ENCODE measurements around the gene TRPV6.

TRPV6 gene

DNA sequence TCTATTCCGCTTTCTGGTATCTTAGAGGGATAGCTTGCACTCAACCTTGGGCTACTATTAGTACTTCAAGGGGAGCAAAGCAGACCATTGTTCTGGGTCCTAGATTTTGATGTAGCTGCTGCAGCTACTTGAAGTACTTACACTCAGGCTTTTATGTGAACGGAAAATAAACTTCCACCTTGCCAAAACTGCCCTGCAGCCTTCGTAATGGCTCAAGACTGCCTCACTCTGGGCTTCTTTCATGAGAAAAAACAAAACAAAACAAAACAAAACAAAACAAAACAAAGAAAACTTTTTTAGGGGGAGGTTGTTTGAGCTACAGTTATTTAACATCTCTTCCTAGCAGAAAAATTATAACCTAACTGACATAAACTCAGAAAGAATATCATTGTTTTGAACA, 50.1 kb downstream of the TRPV6 start:
- Histone ChIP-seq H3K27me3 (replicated peaks) (no peaks in the 10 kb centered on the region), H3K27ac (no peak overlapping the region), H3K4me3 (ENCODE audit: low read depth, low read length) (no peak overlapping the region), H3K36me3 (replicated peaks) (no peaks in the 10 kb centered on the region)
- in situ Hi-C loops (cut with HindIII; ENCODE audit: low pct_ligation_motif_present, low sequenced_read_pairs), result no loop called here
- no peak for DNase-seq
- TF ChIP-seq, protein P1, sequence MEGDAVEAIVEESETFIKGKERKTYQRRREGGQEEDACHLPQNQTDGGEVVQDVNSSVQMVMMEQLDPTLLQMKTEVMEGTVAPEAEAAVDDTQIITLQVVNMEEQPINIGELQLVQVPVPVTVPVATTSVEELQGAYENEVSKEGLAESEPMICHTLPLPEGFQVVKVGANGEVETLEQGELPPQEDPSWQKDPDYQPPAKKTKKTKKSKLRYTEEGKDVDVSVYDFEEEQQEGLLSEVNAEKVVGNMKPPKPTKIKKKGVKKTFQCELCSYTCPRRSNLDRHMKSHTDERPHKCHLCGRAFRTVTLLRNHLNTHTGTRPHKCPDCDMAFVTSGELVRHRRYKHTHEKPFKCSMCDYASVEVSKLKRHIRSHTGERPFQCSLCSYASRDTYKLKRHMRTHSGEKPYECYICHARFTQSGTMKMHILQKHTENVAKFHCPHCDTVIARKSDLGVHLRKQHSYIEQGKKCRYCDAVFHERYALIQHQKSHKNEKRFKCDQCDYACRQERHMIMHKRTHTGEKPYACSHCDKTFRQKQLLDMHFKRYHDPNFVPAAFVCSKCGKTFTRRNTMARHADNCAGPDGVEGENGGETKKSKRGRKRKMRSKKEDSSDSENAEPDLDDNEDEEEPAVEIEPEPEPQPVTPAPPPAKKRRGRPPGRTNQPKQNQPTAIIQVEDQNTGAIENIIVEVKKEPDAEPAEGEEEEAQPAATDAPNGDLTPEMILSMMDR (IDR thresholded peaks at IDR 0.05; ENCODE audit: low read depth, low read length, missing control alignments), result no peak

DNA sequence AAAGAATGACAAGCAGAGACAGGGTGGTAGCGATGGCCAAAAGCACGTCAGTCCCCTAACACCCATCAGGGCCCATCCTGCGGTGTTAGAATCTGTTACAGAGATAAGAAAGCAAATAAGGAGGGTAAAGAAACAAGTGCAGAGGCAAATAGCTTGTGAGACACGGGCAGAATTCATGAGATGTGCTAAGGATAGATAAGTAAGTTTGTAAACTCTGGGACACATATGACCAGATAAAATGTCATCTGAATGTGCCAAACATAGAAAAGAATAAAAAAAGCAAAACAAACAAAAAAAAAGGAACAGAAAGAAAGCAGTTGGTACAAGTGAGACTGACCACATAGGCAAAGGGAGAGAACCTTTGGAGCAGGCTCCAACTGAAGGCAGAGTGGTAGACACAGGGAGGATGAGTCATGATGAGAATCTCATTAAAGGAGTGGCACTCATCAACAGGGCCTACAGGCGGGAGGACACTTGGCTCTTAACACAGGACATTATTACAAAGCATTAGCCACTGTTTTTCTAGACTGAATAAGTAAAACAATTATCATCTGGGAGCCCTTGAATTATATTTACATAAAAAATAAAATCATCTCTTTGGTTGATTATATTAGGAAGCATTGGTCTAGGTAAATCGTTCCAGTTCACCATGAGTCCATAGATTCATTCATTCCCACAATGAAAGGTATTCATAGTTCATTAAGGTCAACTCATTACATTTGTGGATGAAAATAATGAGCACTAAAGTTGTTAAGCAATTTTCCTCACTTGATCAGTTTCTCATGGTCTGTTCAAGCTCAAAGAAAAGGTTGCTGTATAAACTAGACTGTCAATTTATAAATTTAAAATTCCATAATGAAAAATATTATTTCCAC, 52.1 kb downstream of the TRPV6 start:
- DNase-seq, result no peak
- Histone ChIP-seq H3K27ac (no peak overlapping the region), H3K36me3 (replicated peaks) (no peaks in the 10 kb centered on the region), H3K4me3 (ENCODE audit: low read depth, low read length) (no peak overlapping the region), H3K27me3 (replicated peaks) (no peaks in the 10 kb centered on the region)
- in situ Hi-C loops (cut with HindIII; ENCODE audit: low pct_ligation_motif_present, low sequenced_read_pairs), result no loop called here
- TF ChIP-seq, protein P1 (IDR thresholded peaks at IDR 0.05; ENCODE audit: low read depth, low read length, missing control alignments), result no peak

DNA sequence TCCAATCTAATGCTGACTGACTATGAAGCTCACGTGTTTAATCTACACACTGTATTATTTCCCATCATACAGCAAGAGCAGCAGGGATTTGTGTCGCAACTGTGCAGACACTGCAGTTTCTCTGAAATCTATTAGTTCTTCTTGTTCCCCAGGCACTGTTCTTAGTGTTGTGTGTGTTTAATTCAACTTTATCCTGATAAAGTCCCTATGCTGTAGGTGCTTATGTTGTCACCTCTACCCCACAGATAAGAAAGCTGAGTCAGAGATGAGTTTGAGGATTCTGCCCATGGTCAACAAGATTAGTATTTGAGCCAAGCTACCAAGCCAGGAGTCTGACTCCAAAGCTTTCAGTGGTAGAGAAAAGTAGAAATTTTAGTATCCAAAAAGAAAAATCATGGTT, 53.1 kb downstream of the TRPV6 start:
- in situ Hi-C loops (cut with HindIII; ENCODE audit: low pct_ligation_motif_present, low sequenced_read_pairs), result no loop called here
- Histone ChIP-seq H3K27ac (no peak overlapping the region), H3K4me3 (ENCODE audit: low read depth, low read length) (no peak overlapping the region), H3K36me3 (replicated peaks) (no peaks in the 10 kb centered on the region), H3K27me3 (replicated peaks) (no peaks in the 10 kb centered on the region)
- no peak for DNase-seq
- TF ChIP-seq, protein P1 (IDR thresholded peaks at IDR 0.05; ENCODE audit: low read depth, low read length, missing control alignments), result no peak

DNA sequence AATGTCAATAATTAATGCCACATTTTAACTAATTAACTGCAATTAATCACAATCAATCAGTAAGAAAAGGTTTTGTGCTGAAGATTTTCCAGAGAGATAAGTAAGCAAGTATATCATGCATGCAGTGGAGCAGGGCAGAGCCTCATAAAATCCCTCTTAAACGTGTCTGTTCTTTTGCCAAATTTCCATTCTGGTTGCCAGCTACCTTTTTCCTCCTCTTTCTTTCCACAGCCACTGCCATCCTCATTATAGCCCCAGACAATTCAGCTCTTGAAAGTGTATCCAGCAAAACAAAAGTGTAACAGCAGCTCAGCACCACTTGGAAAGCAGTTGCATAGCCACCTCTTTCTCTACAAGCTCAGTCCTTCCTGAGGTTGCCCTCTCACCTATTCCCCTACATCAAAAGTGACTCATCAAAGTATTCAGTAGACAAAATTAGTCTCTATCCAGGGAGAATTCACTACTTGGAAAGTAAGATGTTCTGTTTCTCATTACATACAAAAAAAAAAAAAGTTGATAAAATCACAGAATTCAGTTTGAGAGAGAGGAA, 57.5 kb downstream of the TRPV6 start:
- TF ChIP-seq, protein P1 (IDR thresholded peaks at IDR 0.05; ENCODE audit: low read depth, low read length, missing control alignments), result no peak
- DNase-seq, result no peak
- Histone ChIP-seq H3K36me3 (replicated peaks) (no peaks in the 10 kb centered on the region), H3K27me3 (replicated peaks) (no peaks in the 10 kb centered on the region), H3K27ac (no peak overlapping the region), H3K4me3 (ENCODE audit: low read depth, low read length) (no peak overlapping the region)
- in situ Hi-C loops (cut with HindIII; ENCODE audit: low pct_ligation_motif_present, low sequenced_read_pairs), result no loop called here

DNA sequence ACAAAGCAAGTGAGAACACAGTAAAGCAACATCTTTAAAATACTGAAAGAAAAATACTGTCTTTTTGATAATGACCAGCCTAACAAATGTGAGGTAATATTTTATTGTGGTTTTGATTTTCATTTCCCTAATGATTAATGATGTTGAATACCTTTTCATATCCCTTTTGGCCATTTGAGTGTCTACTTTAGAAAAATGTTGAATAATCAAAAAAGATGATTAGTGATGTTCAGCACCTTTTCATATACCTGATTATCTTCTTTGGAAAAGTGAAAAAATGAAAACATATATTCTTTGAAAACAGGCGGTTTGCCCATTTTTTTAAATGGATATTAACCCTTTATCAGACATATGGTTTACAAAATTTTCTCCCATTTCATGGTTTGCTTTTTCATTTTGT, 62.8 kb downstream of the TRPV6 start:
- no peak overlapping the region for H3K4me3 ChIP-seq (ENCODE audit: low read depth, low read length)
- H3K27ac ChIP-seq, result no peak overlapping the region
- no peaks in the 10 kb centered on the region for H3K36me3 ChIP-seq (replicated peaks)
- no peak for DNase-seq
- in situ Hi-C loops (cut with HindIII; ENCODE audit: low pct_ligation_motif_present, low sequenced_read_pairs), result no loop called here
- no peaks in the 10 kb centered on the region for H3K27me3 ChIP-seq (replicated peaks)
- TF ChIP-seq, protein P1 (IDR thresholded peaks at IDR 0.05; ENCODE audit: low read depth, low read length, missing control alignments), result no peak
